Measurements from ENCODE around the gene CYP27C1. TPM values are rescaled to one million over a fixed set of nuclear protein-coding genes. Genes with fewer than 3 reads are reported as not detected.
A peak's percentile ranks its signal among the peaks of the same experiment; 100 is the strongest.

Gene CYP27C1
- total RNA-seq, 1 donor from 2014 or later, result 5.7 TPM

GRCh38 chr2:127142663-127143630 lies 77.2 kb downstream of the CYP27C1 start:
- no peaks in the 10 kb centered on the region for H3K27me3 Mint-ChIP-seq (ENCODE audit: low read depth, unreplicated experiment)
- no peaks in the 10 kb centered on the region for H3K9me3 ChIP-seq (ENCODE audit: insufficient read depth, low read depth, low read length)
- no peaks in the 10 kb centered on the region for H3K36me3 ChIP-seq (ENCODE audit: insufficient read depth, low read length)
- DNase-seq (ENCODE audit: low read depth) (no peak), FAIRE-seq (no peak)
- TF ChIP-seq CTCF (IDR thresholded peaks at IDR 0.05; ENCODE audit: insufficient read depth, low read depth, low read length) (no peak), EZH2 (IDR thresholded peaks at IDR 0.05; ENCODE audit: insufficient read depth, low read length) (no peak)
- no peak overlapping the region for H3K4me3 ChIP-seq (ENCODE audit: insufficient read depth, low read depth, low read length)
- H3K27me3 ChIP-seq (ENCODE audit: insufficient read depth, low read length), result no peaks in the 10 kb centered on the region
- peaks cover 2% of the 10 kb centered on the region for H3K36me3 Mint-ChIP-seq (ENCODE audit: low read depth, unreplicated experiment)
- H3K27ac Mint-ChIP-seq (ENCODE audit: unreplicated experiment), result no peak overlapping the region
- no peak overlapping the region for H3K4me2 ChIP-seq (ENCODE audit: low read length)
- H4K20me1 ChIP-seq (ENCODE audit: insufficient read depth, low read length), result no peaks in the 10 kb centered on the region
- H3K4me1 ChIP-seq (ENCODE audit: insufficient read depth, low read length), result peaks cover 40% of the 10 kb centered on the region
- peak overlapping the region; percentile 5 for H2AFZ ChIP-seq (ENCODE audit: low read depth, low read length)
- no peaks in the 10 kb centered on the region for H3K79me2 ChIP-seq (ENCODE audit: insufficient read depth, low read length)
- no peak overlapping the region for H3K9ac ChIP-seq (ENCODE audit: low read length)
- H3K4me3 Mint-ChIP-seq (ENCODE audit: unreplicated experiment), result no peak overlapping the region
- H3K27ac ChIP-seq (ENCODE audit: low read depth, low read length), result no peak overlapping the region
- peaks cover 8% of the 10 kb centered on the region for H3K9me3 Mint-ChIP-seq (ENCODE audit: unreplicated experiment)
- peaks cover 27% of the 10 kb centered on the region for H3K4me1 Mint-ChIP-seq (ENCODE audit: low read depth, unreplicated experiment)

DNA sequence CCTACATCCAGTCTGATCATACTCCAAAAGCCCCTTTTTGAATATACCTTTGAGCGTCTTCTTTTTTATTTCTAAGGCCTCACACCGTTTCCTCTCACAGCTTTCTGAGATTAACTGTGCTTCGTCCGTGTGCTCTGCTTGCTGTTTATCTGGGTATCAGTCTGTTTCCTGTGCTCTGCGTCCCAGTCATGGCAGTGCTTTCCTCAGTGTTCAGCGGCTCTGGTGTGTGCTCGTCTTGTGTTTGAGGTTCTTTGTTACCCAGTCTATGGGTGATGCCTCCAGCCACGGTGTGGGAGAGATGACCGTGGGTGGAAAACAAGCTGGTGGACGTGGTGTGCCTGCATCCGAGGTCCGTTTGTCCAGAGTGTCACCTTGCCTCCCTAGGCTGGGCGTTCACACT lies 79.6 kb downstream of the CYP27C1 start:
- FAIRE-seq, result no peak
- H3K79me2 ChIP-seq (ENCODE audit: insufficient read depth, low read length), result no peaks in the 10 kb centered on the region
- H3K4me1 Mint-ChIP-seq (ENCODE audit: low read depth, unreplicated experiment), result peaks cover 15% of the 10 kb centered on the region

More for the DNA sequence above, 79.6 kb downstream of the CYP27C1 start:
- no peaks in the 10 kb centered on the region for H3K9me3 ChIP-seq (ENCODE audit: insufficient read depth, low read depth, low read length)
- no peak overlapping the region for H3K4me2 ChIP-seq (ENCODE audit: low read length)
- H4K20me1 ChIP-seq (ENCODE audit: insufficient read depth, low read length), result no peaks in the 10 kb centered on the region
- Mint-ChIP-seq H3K27me3 (ENCODE audit: low read depth, unreplicated experiment) (peaks cover 10% of the 10 kb centered on the region), H3K4me3 (ENCODE audit: unreplicated experiment) (no peak overlapping the region), H3K27ac (ENCODE audit: unreplicated experiment) (no peak overlapping the region), H3K9me3 (ENCODE audit: unreplicated experiment) (peaks cover 8% of the 10 kb centered on the region), H3K36me3 (ENCODE audit: low read depth, unreplicated experiment) (no peaks in the 10 kb centered on the region)
- no peaks in the 10 kb centered on the region for H3K36me3 ChIP-seq (ENCODE audit: insufficient read depth, low read length)
- H3K4me1 ChIP-seq (ENCODE audit: insufficient read depth, low read length), result peaks cover 22% of the 10 kb centered on the region
- no peak for DNase-seq (ENCODE audit: low read depth)
- no peak overlapping the region for H3K4me3 ChIP-seq (ENCODE audit: insufficient read depth, low read depth, low read length)
- no peaks in the 10 kb centered on the region for H3K27me3 ChIP-seq (ENCODE audit: insufficient read depth, low read length)
- TF ChIP-seq CTCF (IDR thresholded peaks at IDR 0.05; ENCODE audit: insufficient read depth, low read depth, low read length) (no peak), EZH2 (IDR thresholded peaks at IDR 0.05; ENCODE audit: insufficient read depth, low read length) (no peak)
- H2AFZ ChIP-seq (ENCODE audit: low read depth, low read length), result no peak overlapping the region
- no peak overlapping the region for H3K27ac ChIP-seq (ENCODE audit: low read depth, low read length)
- H3K9ac ChIP-seq (ENCODE audit: low read length), result no peak overlapping the region

Measured in astrocyte (in vitro differentiated cells and primary cell).